Common myeloid progenitor, CD34-positive (primary cell): ENCODE measurements around the gene LCE2D.

Experiments
- CTCF ChIA-PET: fragments of 350-600 bp; sonication (Branson Sonifier 250); formaldehyde crosslinking; loops from one replicate; lab custom pipeline; 2021; ENCODE audit warnings: antibody characterized with exemption; lab: Charles Lee
- POLR2A ChIA-PET: fragments of 350-600 bp; sonication (Branson Sonifier 250); formaldehyde crosslinking; loops from one replicate; lab custom pipeline; 2021; ENCODE audit warnings: antibody characterized with exemption; lab: Charles Lee
- DNase-seq, 3 donors: peaks; one replicate each; pipeline versions ENCODE4 v3.0.0 to v3.0.0-alpha.2; 2013
- H3K27ac ChIP-seq, 2 experiments: 1 replicate in 1 of 2; 2 replicates in 1 of 2; pipeline ENCODE4 v1.7.0; 2013; ENCODE audit warnings: inconsistent platforms in 2 of 2, low read length in 2 of 2, mild to moderate bottlenecking in 2 of 2, low read depth in 1 of 2, moderate library complexity in 1 of 2; ENCODE audit not compliant: severe bottlenecking in 2 of 2, insufficient read depth in 1 of 2, poor library complexity in 1 of 2
- H3K27me3 ChIP-seq, 5 experiments: replicated peaks in 2 of 5; 1 replicate in 3 of 5; 2 replicates in 2 of 5; pipeline versions ENCODE4 v1.6.1 to v1.7.0; 2013; ENCODE audit warnings: low read length in 4 of 5, mild to moderate bottlenecking in 2 of 5, moderate library complexity in 2 of 5, inconsistent platforms in 1 of 5; ENCODE audit not compliant: insufficient read depth in 5 of 5, control insufficient read depth in 4 of 5
- H3K36me3 ChIP-seq, 4 experiments: 1 replicate in 2 of 4; 2 replicates in 2 of 4; pipeline versions ENCODE4 v1.6.1 to v1.7.0; 2013; ENCODE audit warnings: low read length in 3 of 4, control low read depth in 1 of 4, mild to moderate bottlenecking in 1 of 4; ENCODE audit not compliant: control insufficient read depth in 4 of 4, insufficient read depth in 4 of 4
- H3K4me1 ChIP-seq, 4 experiments: 1 replicate in 3 of 4; 2 replicates in 1 of 4; pipeline versions ENCODE4 v1.6.1 to v1.7.1; 2013; ENCODE audit warnings: low read length in 3 of 4, mild to moderate bottlenecking in 3 of 4, control low read depth in 1 of 4, inconsistent platforms in 1 of 4, moderate library complexity in 1 of 4; ENCODE audit not compliant: control insufficient read depth in 4 of 4, insufficient read depth in 4 of 4; ENCODE audit errors: control extremely low read depth in 1 of 4
- H3K4me3 ChIP-seq, 7 experiments: 1 replicate in 4 of 7; 2 replicates in 3 of 7; pipeline versions ENCODE4 v1.5.1 to v1.7.0; 2013; ENCODE audit warnings: mild to moderate bottlenecking in 7 of 7, low read length in 6 of 7, moderate library complexity in 6 of 7, inconsistent platforms in 2 of 7, low read depth in 2 of 7, control low read depth in 1 of 7; ENCODE audit not compliant: insufficient read depth in 4 of 7, control insufficient read depth in 1 of 7; ENCODE audit errors: extremely low read depth in 1 of 7
- H3K9me3 ChIP-seq, 5 experiments: 1 replicate in 4 of 5; 2 replicates in 1 of 5; pipeline versions ENCODE4 v1.6.1 to v1.7.1; 2013; ENCODE audit warnings: low read length in 4 of 5, mild to moderate bottlenecking in 2 of 5, inconsistent platforms in 1 of 5, low read depth in 1 of 5, moderate library complexity in 1 of 5; ENCODE audit not compliant: control insufficient read depth in 4 of 5, insufficient read depth in 2 of 5; ENCODE audit errors: control extremely low read depth in 1 of 5
- WGBS: methylation state at CpG from one replicate; pipeline ENCODE4 v1.1.5; 2013; ENCODE audit not compliant: insufficient coverage; 5-methylcytosine and 5-hydroxymethylcytosine counted together

Gene LCE2D

DNA sequence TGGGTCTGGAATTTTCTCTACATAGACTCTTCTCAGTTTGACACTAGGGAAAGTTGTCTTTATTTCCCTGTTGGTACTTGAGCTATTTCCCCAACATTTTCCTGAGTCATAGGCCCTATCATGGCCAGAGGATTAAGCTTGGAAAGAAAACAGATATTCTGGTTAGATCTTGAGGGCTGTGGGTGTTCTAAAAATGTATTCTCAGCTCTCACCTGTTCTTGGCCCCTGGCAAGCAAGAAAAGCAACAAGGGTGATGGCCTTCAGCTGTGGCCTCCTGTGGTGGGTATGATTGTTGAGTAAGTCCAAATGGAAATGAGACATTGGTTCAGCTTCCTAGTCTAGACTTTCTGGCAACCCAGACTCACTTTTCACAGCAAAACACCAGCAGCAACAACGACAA is 22.8 kb upstream of the LCE2D start:
- Histone ChIP-seq H3K27ac (no peak overlapping the region), H3K4me1 (no peaks in the 10 kb centered on the region), H3K27me3 (peaks cover 0 to 6% (median 0%) of the 10 kb centered on the region in 5 experiments), H3K4me3 (no peak overlapping the region), H3K36me3 (no peaks in the 10 kb centered on the region), H3K9me3 (peaks cover 0 to 9% (median 0%) of the 10 kb centered on the region in 5 experiments)
- CTCF ChIA-PET: interaction anchor here (1.6 kb wide), 1 partner anchor 15 kb away, joined by 5 read pairs; no protein-coding TSS in a partner anchor
- WGBS: no CpG with 5 or more reads among the region's 1 CpG
- DNase-seq: no peak
- POLR2A ChIA-PET: no interaction called here

DNA sequence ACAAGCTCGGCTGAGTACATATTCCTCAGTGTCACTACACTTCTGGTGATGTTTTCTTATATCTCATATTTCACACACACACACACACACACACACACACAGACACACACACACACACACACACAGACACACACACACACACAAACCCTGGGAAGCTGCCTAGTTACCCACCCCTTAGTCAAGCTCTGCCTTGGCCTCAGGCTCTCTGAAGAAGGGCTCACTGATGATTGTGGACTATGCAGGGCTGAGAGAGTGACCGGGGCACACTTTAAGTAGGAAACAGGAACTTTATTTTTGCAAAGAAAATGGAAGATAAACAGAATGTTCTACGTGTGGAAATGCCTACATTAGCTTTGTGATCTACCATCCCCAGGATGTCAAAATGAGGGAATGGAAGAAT is 19.2 kb upstream of the LCE2D start:
- no peak overlapping the region for H3K4me3 ChIP-seq
- POLR2A ChIA-PET: no interaction called here
- no peak for DNase-seq
- H3K27me3 ChIP-seq: peaks cover 0 to 8% (median 0%) of the 10 kb centered on the region in 5 experiments
- CTCF ChIA-PET: interaction anchor here (2.2 kb wide), 1 partner anchor 10 kb away, joined by 6 read pairs; no protein-coding TSS in a partner anchor
- H3K36me3 ChIP-seq: no peaks in the 10 kb centered on the region
- no peaks in the 10 kb centered on the region for H3K4me1 ChIP-seq
- 69% methylated on average over 3 of the region's 3 CpGs for WGBS
- H3K27ac ChIP-seq: no peak overlapping the region
- H3K9me3 ChIP-seq: peaks cover 0 to 2% (median 0%) of the 10 kb centered on the region in 5 experiments

GRCh38 chr1:152645146-152645545 is 18.0 kb upstream of the LCE2D start:
- no peak overlapping the region for H3K4me3 ChIP-seq
- POLR2A ChIA-PET: no interaction called here
- H3K9me3 ChIP-seq: no peaks in the 10 kb centered on the region
- WGBS: 100% methylated on average over 1 of the region's 3 CpGs
- no peak for DNase-seq
- CTCF ChIA-PET: interaction anchor here (0.6 kb wide), 2 partner anchors 8 to 9 kb away, joined by 3 read pairs; no protein-coding TSS in a partner anchor
- H3K27me3 ChIP-seq: peaks cover 0 to 11% (median 2%) of the 10 kb centered on the region in 5 experiments
- no peaks in the 10 kb centered on the region for H3K36me3 ChIP-seq
- H3K27ac ChIP-seq: no peak overlapping the region
- no peaks in the 10 kb centered on the region for H3K4me1 ChIP-seq

DNA sequence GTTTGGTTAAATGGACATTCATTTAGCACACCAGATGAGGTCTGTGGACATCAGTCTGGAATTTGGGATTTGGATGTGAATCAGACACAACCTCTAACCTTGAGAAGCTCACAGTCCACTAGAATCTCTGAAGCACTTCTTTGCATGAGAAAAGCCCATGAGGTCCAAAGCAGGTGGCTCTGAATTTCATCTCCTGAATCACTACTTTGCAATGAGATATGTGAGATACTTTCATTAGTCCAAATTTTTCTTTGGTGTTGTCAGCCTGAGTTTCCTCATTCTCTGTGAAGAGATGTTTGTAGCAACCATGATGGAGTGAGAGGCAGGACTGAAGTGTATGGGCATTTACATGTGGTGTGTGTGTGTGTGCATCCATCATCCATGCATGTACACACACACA is 16.5 kb upstream of the LCE2D start:
- no peaks in the 10 kb centered on the region for H3K4me1 ChIP-seq
- no peak overlapping the region for H3K27ac ChIP-seq
- ChIA-PET CTCF (no interaction called here), POLR2A (no interaction called here)
- H3K27me3 ChIP-seq: peaks cover 0 to 14% (median 5%) of the 10 kb centered on the region in 5 experiments
- no peaks in the 10 kb centered on the region for H3K36me3 ChIP-seq
- no peak overlapping the region for H3K4me3 ChIP-seq
- H3K9me3 ChIP-seq: no peaks in the 10 kb centered on the region
- no peak for DNase-seq

- ChIA-PET POLR2A (no interaction called here), CTCF (interaction anchor here (1.0 to 1.3 kb wide), 4 partner anchors 11 to 216 kb away, joined by 3 to 6 read pairs (median 3); no protein-coding TSS in a partner anchor)
- Histone ChIP-seq H3K4me1 (no peaks in the 10 kb centered on the region), H3K27me3 (peaks cover 0 to 12% (median 7%) of the 10 kb centered on the region in 5 experiments), H3K27ac (no peak overlapping the region), H3K36me3 (no peaks in the 10 kb centered on the region), H3K4me3 (no peak overlapping the region), H3K9me3 (no peaks in the 10 kb centered on the region)
- WGBS: 33% methylated on average over 3 of the region's 10 CpGs
- peak; percentile 48 to 67 (median 56) for DNase-seq
Measured at GRCh38 chr1:152654110-152654509, 9.1 kb upstream of the LCE2D start.

DNA sequence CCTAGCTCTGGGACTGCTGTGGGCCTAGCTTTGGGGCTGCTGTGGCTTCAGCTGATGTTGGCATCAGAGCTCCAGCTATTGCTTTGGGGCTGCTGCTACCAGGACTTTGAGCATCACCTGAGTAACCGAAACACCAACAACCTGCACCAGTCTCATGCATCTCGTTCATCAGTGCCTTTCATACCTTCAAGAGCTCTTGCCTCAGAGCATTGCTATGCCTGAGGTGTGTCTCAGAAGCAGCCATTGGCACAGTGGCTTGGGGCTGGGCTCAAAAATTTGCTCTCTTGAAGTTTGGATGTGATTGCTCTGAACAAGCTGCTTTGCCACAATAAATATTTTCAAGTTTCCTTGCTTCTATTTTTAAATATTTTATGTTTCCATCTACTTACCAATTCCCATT is 6.7 kb upstream of the LCE2D start:
- CTCF ChIA-PET: no interaction called here
- DNase-seq: no peak
- Histone ChIP-seq H3K27me3 (peaks cover 0 to 9% (median 2%) of the 10 kb centered on the region in 5 experiments), H3K4me3 (no peak overlapping the region), H3K9me3 (no peaks in the 10 kb centered on the region), H3K27ac (no peak overlapping the region), H3K36me3 (no peaks in the 10 kb centered on the region), H3K4me1 (no peaks in the 10 kb centered on the region)
- POLR2A ChIA-PET: no interaction called here
- WGBS: 100% methylated on average over 1 of the region's 2 CpGs

DNA sequence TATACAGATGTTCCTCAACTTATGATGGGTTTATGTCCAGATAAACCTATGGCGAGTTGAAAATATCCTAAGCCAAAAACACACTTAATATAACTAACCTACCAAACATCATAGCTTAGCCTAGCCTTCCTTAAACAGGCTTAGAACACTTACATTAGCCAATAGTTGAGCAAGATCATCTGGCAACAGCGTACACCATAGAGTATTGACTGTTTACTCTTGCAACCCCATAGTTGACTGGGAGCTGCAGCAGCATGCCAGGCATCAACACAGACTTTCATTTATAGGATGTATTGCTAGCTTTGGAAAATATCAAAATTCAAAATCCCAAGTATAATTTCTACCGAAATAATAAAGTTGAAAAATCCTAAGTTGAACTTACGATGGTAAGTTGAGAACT is 5.5 kb upstream of the LCE2D start:
- peaks cover 0 to 2% (median 0%) of the 10 kb centered on the region in 5 experiments for H3K27me3 ChIP-seq
- no peaks in the 10 kb centered on the region for H3K9me3 ChIP-seq
- POLR2A ChIA-PET: no interaction called here
- no peak for DNase-seq
- no peaks in the 10 kb centered on the region for H3K36me3 ChIP-seq
- no peak overlapping the region for H3K4me3 ChIP-seq
- WGBS: no CpG with 5 or more reads among the region's 4 CpGs
- CTCF ChIA-PET: no interaction called here
- H3K27ac ChIP-seq: no peak overlapping the region
- no peaks in the 10 kb centered on the region for H3K4me1 ChIP-seq
